HepG2 (cell line): Measurements from ENCODE around the gene RNF10. TPM values are rescaled to one million over a fixed set of nuclear protein-coding genes. Genes with fewer than 3 reads are reported as not detected.

ENCODE experiments used
- FOXP4 ChIP-seq: sonication (generic); formaldehyde crosslinking; IDR thresholded peaks from 2 replicates; pipeline ENCODE4 v1.4.0; 2020; ENCODE audit warnings: missing genetic modification reagents
- HMGXB3 ChIP-seq: sonication (generic); formaldehyde crosslinking; IDR thresholded peaks from 2 replicates; pipeline ENCODE4 v1.4.0; 2020; ENCODE audit warnings: missing genetic modification reagents, borderline replicate concordance
- HOXA7 ChIP-seq: sonication (generic); formaldehyde crosslinking; IDR thresholded peaks from 2 replicates; pipeline ENCODE4 v1.8.1; 2022; ENCODE audit warnings: mild to moderate bottlenecking, missing genetic modification reagents, moderate library complexity
- KAT7 ChIP-seq: IDR thresholded peaks from 2 replicates; pipeline ENCODE4 v1.6.1; 2018; ENCODE audit warnings: borderline replicate concordance, missing compliant biosample characterization
- MBNL3 ChIP-seq: fragments of 250-450 bp; sonication (Bioruptor Pico); conservative IDR thresholded peaks from 2 replicates; pipeline ENCODE4 v1.8.0; 2022; ENCODE audit warnings: mild to moderate bottlenecking, inconsistent platforms
- MEIS2 ChIP-seq: sonication (generic); formaldehyde crosslinking; IDR thresholded peaks from 2 replicates; pipeline ENCODE4 v1.9.0; 2021; ENCODE audit warnings: mild to moderate bottlenecking, missing genetic modification reagents
- MIER3 ChIP-seq: IDR thresholded peaks from 2 replicates; pipeline ENCODE4 v1.6.1; 2016; ENCODE audit warnings: missing compliant biosample characterization, borderline replicate concordance
- MLX ChIP-seq: IDR thresholded peaks from 2 replicates; pipeline ENCODE4 v1.6.1; 2016
- NFAT5 ChIP-seq: sonication (generic); formaldehyde crosslinking; IDR thresholded peaks from 2 replicates; pipeline ENCODE4 v1.4.0; 2020; ENCODE audit warnings: missing genetic modification reagents
- POGK ChIP-seq: sonication (generic); formaldehyde crosslinking; conservative IDR thresholded peaks from 2 replicates; pipeline ENCODE4 v1.8.0; 2022; ENCODE audit warnings: mild to moderate bottlenecking, moderate library complexity, missing genetic modification reagents
- POLR2AphosphoS2 ChIP-seq: IDR thresholded peaks from 2 replicates; pipeline ENCODE4 v1.6.1; 2011; ENCODE audit warnings: low read depth, low read length, improper control_type of control experiment
- ZNF20 ChIP-seq: sonication (generic); formaldehyde crosslinking; IDR thresholded peaks from 2 replicates; pipeline ENCODE4 v1.4.0; 2020; ENCODE audit warnings: mild to moderate bottlenecking, moderate library complexity, missing genetic modification reagents
- ZNF282 ChIP-seq: fragments of 450-650 bp; IDR thresholded peaks from 2 replicates; pipeline ENCODE4 v1.6.1; 2018; ENCODE audit not compliant: partially characterized antibody
- ZNF292 ChIP-seq: sonication (generic); formaldehyde crosslinking; IDR thresholded peaks from 2 replicates; pipeline ENCODE4 v1.8.1; 2022; ENCODE audit warnings: mild to moderate bottlenecking, low read depth, missing genetic modification reagents, borderline replicate concordance
- ZNF3 ChIP-seq: IDR thresholded peaks from 2 replicates; pipeline ENCODE4 v1.7.0; 2017; ENCODE audit warnings: inconsistent platforms
- polyA plus RNA-seq, 8 experiments: library from polyadenylated mRNA; depleted of rRNA in 3 of 8; stranded (reverse) in 7 of 8; unstranded in 1 of 8; fragments of >200 nt; fragmentation: Illumina TruSeq in 4 of 8; extraction: Trizol in 4 of 8; gene quantifications; 2 replicates each; pipeline versions ENCODE4 v1.2.1 to v1.2.3, GENCODE V29; 2011 to 2016; ENCODE audit warnings: low read depth in 4 of 8, missing spikeins in 1 of 8, mixed read lengths in 1 of 8; ENCODE audit not compliant: insufficient read depth in 1 of 8
- total RNA-seq, 5 experiments: library from RNA; depleted of rRNA; stranded (reverse); fragments of >200 nt; fragmentation: Illumina TruSeq; extraction: Trizol; gene quantifications; 2 replicates each; pipeline ENCODE4 v1.2.3, GENCODE V29; 2016; ENCODE audit warnings: low read depth in 1 of 5

Gene RNF10
- total and polyA plus RNA-seq, 2 of the 13 experiments (the other 11 are each of a cell fraction or from before 2014, with no cell fraction given): 62.5 to 88.0 TPM

- no peak; the same call in 1 of the 2 replicates for TF ChIP-seq POGK (CRISPR knock-in tag)
- no peak; the same call in 1 of the 2 replicates for TF ChIP-seq HMGXB3
- TF ChIP-seq KAT7: no peak
- no peak for TF ChIP-seq MBNL3 (CRISPR knock-in tag)
- TF ChIP-seq MIER3: no peak
- TF ChIP-seq HOXA7 (CRISPR knock-in tag): no peak
- no peak for TF ChIP-seq ZNF282
- TF ChIP-seq ZNF292: no peak
- peak; percentile 62; the same call in 1 of the 2 replicates for TF ChIP-seq MEIS2 (CRISPR knock-in tag)
- no peak for TF ChIP-seq ZNF3 (CRISPR knock-in tag)
- TF ChIP-seq POLR2AphosphoS2: no peak
- TF ChIP-seq ZNF20: no peak
- peak; percentile 27; the same call in 1 of the 2 replicates for TF ChIP-seq FOXP4 (CRISPR knock-in tag)
- no peak for TF ChIP-seq MLX (CRISPR knock-in tag)
- no peak; the same call in 1 of the 2 replicates for TF ChIP-seq NFAT5
Observed at GRCh38 chr12:120495731-120496412, 38.3 kb upstream of the RNF10 start, which contains the start of gene DYNLL1 (continued).
